Lung (tissue), 12 donors: ENCODE results near the gene EPB41. TPM values are rescaled to one million over a fixed set of nuclear protein-coding genes. Genes with fewer than 3 reads are reported as not detected.
A peak's percentile ranks its signal among the peaks of the same experiment; 100 is the strongest.

Experiments
- ATAC-seq: fragments of 200-7000 bp; cut with Tn5 transposase; one replicate; pipeline ENCODE4 v1.9.1; 2020; ENCODE audit warnings: moderate number of reproducible peaks; ENCODE audit not compliant: insufficient read depth, low FRiP score
- DNase-seq, 3 donors: peaks; one replicate each; pipeline ENCODE4 v3.0.0-alpha.2; 2013 to 2017
- H3K27ac ChIP-seq, 2 donors: one replicate each; pipeline ENCODE4 v1.5.1; 2013; ENCODE audit warnings: mild to moderate bottlenecking in 2 of 2, moderate library complexity in 2 of 2, control low read depth in 1 of 2, inconsistent platforms in 1 of 2, low read depth in 1 of 2, low read length in 1 of 2
- H3K27me3 ChIP-seq, 3 donors: one replicate each; pipeline ENCODE4 v1.5.1; 2013; ENCODE audit warnings: low read length in 2 of 3; ENCODE audit not compliant: control insufficient read depth in 3 of 3, insufficient read depth in 3 of 3
- H3K36me3 ChIP-seq, 4 donors: one replicate each; pipeline ENCODE4 v1.5.1; 2013; ENCODE audit warnings: low read length in 4 of 4, mild to moderate bottlenecking in 1 of 4, moderate library complexity in 1 of 4; ENCODE audit not compliant: control insufficient read depth in 4 of 4, insufficient read depth in 4 of 4
- H3K4me1 ChIP-seq, 5 donors: one replicate each; pipeline ENCODE4 v1.5.1; 2013; ENCODE audit warnings: low read length in 5 of 5, mild to moderate bottlenecking in 2 of 5, moderate library complexity in 1 of 5; ENCODE audit not compliant: control insufficient read depth in 5 of 5, insufficient read depth in 5 of 5
- H3K4me3 ChIP-seq: one replicate; pipeline ENCODE4 v1.5.1; 2013; ENCODE audit warnings: mild to moderate bottlenecking, control low read depth, moderate library complexity
- H3K9ac ChIP-seq, 2 donors: one replicate each; pipeline ENCODE4 v1.5.1; 2013; ENCODE audit warnings: low read length in 2 of 2, control low read depth in 1 of 2; ENCODE audit not compliant: insufficient read depth in 1 of 2
- H3K9me3 ChIP-seq, 4 donors: one replicate each; pipeline ENCODE4 v1.5.1; 2013; ENCODE audit warnings: low read length in 3 of 4, mild to moderate bottlenecking in 1 of 4, moderate library complexity in 1 of 4; ENCODE audit not compliant: control insufficient read depth in 4 of 4, insufficient read depth in 3 of 4
- CTCF ChIP-seq: IDR thresholded peaks from 2 replicates; pipeline ENCODE4 v1.5.1; 2012; ENCODE audit warnings: mild to moderate bottlenecking; ENCODE audit errors: control extremely low read depth, extremely low read depth
- WGBS, 2 donors: extraction: QIAGEN DNeasy Blood & Tissue Kit; methylation state at CpG; one replicate each; pipeline ENCODE4 v1.1.7; 2013; 5-methylcytosine and 5-hydroxymethylcytosine counted together
- polyA plus RNA-seq, 2 donors: library from polyadenylated mRNA; stranded (reverse); fragments of 200-250 nt; gene quantifications; one replicate each; pipeline ENCODE4 v1.2.1, GENCODE V29; 2013
- total RNA-seq, 2 donors: library from RNA; depleted of rRNA in 1 of 2; stranded (reverse); fragments of >200 nt in 1 of 2; gene quantifications; one replicate each; pipeline ENCODE4 v1.2.1, GENCODE V29; 2014 to 2021
- donor health status: control.
- donor health status: control.
- donor health status: Bipolar disorder and iron deficiency.
- donor health status: healthy.
- donor health status: DM: yes; HTN: yes; CAD: no.

The EPB41 gene
- total and polyA plus RNA-seq, 4 donors: 10.4 to 69.0 (median 33.3) TPM

DNA sequence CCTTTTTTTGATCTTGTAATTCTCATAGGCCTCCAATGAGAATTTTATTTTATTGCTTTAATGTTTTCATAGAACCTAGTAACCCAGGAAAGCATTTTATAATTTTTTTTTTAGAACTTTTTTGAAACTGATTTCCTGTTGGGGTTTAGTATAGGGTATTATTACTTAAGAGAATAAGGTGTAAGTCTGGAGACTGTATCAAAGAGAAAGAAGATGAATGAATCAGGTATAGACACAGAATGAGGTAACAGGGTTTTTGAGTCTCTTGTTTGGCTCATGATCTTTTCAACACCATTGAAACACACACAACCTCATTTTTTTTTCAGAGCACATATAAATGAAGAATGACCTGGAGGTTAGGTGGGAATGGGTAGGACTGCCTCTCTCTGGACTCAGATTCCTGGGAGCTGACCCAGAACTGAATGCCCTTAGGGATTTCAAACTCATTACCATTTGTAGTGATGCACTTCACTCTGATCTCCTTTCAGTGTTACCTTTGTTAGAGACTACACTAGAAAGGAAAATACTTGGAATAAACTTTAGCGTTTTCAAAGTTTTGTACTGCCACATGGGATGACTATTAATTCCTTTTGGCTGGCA is 51.0 kb downstream of the EPB41 start:
- no peak for TF ChIP-seq CTCF
- WGBS, 2 donors: 86 to 89% methylated on average over 1 of the region's 1 CpG
- Histone ChIP-seq H3K9ac (no peak overlapping the region), H3K27me3 (no peaks in the 10 kb centered on the region), H3K4me3 (no peak overlapping the region), H3K27ac (no peak overlapping the region), H3K4me1 (no peaks in the 10 kb centered on the region), H3K9me3 (no peaks in the 10 kb centered on the region), H3K36me3 (peaks cover 0 to 1% (median 0%) of the 10 kb centered on the region in 4 donors)
- ATAC-seq: no peak
- no peak for DNase-seq

GRCh38 chr1:28966617-28967016 is 52.2 kb downstream of the EPB41 start:
- Histone ChIP-seq H3K4me1 (no peaks in the 10 kb centered on the region), H3K27me3 (no peaks in the 10 kb centered on the region), H3K27ac (no peak overlapping the region), H3K9ac (no peak overlapping the region), H3K36me3 (peaks cover 0 to 1% (median 0%) of the 10 kb centered on the region in 4 donors), H3K9me3 (no peaks in the 10 kb centered on the region), H3K4me3 (no peak overlapping the region)
- WGBS, 2 donors: 69 to 72% methylated on average over 2 of the region's 2 CpGs
- ATAC-seq (no peak), DNase-seq (no peak)
- no peak for TF ChIP-seq CTCF

DNA sequence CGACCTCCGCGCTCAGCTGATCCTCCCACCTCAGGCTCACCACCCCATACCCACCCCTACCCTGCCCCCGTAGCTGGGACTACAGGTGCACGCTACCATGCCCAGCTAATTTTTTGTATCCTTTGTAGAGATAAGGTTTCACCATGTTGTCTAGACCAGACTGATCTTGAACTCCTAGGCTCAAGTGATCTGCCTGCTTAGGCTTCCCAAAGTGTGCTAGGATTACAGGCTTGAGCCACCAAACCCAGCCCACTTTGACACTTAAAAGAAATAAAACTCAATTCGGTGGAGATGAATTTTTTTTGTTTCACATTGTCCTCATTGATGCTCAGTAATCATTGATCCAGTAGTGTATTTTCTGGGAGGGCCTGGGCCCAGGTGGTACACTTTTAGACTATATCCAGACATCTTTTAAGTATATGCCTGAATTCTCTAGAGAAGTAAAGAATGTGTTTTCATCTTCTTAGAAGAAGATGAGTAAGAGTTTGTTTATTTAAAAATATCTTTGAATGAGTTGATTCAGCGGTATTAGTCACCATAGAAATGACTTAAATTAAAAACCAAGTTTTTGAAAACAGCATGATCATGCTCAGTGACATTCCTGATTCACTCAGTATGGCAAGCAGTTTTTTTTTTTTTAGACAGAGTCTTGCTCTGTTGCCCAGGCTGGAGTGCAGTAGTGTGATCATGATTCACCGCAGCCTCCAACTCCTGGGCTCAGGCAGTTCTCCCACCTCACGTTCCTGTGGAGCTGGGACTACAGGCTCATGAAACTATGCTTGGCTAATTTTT is 57.8 kb downstream of the EPB41 start:
- no peak for DNase-seq
- no peak overlapping the region for H3K27ac ChIP-seq
- H3K9ac ChIP-seq: no peak overlapping the region
- no peaks in the 10 kb centered on the region for H3K27me3 ChIP-seq
- no peak for TF ChIP-seq CTCF
- peaks cover 0 to 3% (median 0%) of the 10 kb centered on the region in 4 donors for H3K36me3 ChIP-seq
- peaks cover 0 to 3% (median 0%) of the 10 kb centered on the region in 5 donors for H3K4me1 ChIP-seq
- ATAC-seq: peak; percentile 27
- 86 to 93% methylated on average over 9 of the region's 9 CpGs for WGBS, 2 donors
- no peak overlapping the region for H3K4me3 ChIP-seq
- no peaks in the 10 kb centered on the region for H3K9me3 ChIP-seq
